Astrocyte of the spinal cord (primary cell): ENCODE results near the gene PLD5.
A peak's percentile ranks its signal among the peaks of the same experiment; 100 is the strongest.

ENCODE experiments used
- DNase-seq: peaks from one replicate; pipeline ENCODE4 v3.0.0; 2011; ENCODE audit warnings: low read depth, low spot score
- H3K4me3 ChIP-seq: 2 replicates; pipeline ENCODE4 v1.5.1; 2011; ENCODE audit warnings: low read depth, mild to moderate bottlenecking, low read length, moderate library complexity
- in situ Hi-C: cut with HindIII; loops from 2 replicates; pipeline ENCODE4 v1.10.0; 2017; ENCODE audit warnings: low sequenced_read_pairs
- TF ChIP-seq, protein P1 (sequence below): IDR thresholded peaks from 2 replicates; pipeline ENCODE4 v1.5.1; 2012; ENCODE audit warnings: low read depth, mild to moderate bottlenecking, low read length, inconsistent platforms

The PLD5 gene

DNA sequence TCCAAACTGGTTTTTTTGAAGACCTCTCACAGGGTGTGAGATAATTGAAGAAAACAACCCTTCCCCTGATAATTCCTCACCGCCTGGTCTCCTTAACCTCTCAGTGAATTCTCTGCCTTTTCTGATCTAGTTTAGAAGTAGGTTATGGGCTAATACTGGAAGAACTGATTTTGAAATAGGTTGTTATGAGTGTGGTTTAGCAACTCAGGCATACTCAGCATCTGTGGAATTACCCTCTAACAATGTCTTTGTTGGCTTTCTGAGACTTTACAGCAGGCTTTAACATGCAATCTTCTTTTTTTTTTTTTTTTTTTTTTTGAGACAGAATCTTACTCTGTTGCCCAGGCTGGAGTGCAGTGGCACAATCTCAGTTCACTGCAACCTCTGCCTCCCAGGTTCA lies 10.3 kb upstream of the PLD5 start:
- in situ Hi-C loops, result no loop called here
- H3K4me3 ChIP-seq, result no peak overlapping the region
- TF ChIP-seq, protein P1, sequence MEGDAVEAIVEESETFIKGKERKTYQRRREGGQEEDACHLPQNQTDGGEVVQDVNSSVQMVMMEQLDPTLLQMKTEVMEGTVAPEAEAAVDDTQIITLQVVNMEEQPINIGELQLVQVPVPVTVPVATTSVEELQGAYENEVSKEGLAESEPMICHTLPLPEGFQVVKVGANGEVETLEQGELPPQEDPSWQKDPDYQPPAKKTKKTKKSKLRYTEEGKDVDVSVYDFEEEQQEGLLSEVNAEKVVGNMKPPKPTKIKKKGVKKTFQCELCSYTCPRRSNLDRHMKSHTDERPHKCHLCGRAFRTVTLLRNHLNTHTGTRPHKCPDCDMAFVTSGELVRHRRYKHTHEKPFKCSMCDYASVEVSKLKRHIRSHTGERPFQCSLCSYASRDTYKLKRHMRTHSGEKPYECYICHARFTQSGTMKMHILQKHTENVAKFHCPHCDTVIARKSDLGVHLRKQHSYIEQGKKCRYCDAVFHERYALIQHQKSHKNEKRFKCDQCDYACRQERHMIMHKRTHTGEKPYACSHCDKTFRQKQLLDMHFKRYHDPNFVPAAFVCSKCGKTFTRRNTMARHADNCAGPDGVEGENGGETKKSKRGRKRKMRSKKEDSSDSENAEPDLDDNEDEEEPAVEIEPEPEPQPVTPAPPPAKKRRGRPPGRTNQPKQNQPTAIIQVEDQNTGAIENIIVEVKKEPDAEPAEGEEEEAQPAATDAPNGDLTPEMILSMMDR, result no peak
- DNase-seq, result no peak

DNA sequence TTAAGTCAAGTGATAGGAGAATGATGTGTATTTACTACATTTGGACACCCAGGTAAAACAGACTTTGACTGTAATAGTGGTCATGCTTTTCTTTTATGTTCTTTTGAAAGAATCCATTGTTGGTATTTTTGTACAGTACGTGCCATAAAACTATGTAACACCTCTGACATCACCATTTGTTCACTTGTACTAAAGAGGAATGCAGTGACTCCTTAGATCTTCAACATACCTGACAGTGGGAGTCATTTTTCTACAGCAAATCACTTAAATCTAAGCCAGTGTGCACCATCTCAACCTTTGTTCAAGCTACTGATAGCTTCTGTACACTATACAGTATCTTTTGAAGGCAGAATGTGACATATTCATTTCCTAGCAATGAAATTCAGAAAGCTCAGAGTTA lies 6.3 kb upstream of the PLD5 start:
- DNase-seq, result peak; percentile 13
- in situ Hi-C loops, result no loop called here
- TF ChIP-seq, protein P1, result no peak
- H3K4me3 ChIP-seq, result no peak overlapping the region

DNA sequence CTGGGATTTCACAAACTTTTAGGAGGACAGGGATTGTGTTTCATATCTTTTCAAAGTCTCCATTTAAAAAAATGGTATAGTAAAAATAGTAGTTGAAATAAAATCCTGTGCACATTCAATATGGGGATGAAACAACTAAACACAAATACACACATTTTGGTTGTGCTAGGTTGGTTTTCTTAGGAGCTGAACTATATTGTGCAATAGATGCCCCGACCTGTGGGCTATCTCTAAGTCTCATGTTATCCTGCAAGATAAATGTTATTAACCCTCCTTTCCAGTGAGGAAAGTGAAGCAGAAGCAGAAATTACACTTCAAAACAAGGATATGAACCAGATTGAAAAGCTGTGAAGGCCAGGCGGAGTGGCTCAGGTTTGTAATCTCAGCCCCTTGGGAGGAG lies 1.3 kb upstream of the PLD5 start:
- no peak for DNase-seq

DNA sequence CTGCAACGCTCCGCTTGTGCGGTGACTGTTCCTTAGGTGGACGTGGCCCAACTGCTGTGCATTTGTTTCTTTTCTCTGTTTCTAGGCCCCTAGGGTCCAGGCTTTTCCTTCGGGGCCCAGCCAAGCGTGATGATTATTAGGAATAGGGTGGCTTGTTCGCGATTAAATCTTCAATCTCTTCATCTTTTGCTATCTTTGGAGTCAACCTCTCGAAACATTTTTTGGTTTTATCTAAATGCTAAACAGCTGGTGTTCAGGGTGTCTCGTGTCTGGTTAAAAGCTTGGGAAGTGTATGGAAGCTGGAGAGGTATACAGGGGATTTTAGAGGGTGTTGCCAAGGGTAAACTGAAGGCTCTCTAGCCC lies 844 bp upstream of the PLD5 start:
- in situ Hi-C loops, result no loop called here
- TF ChIP-seq, protein P1, result no peak
- no peak for DNase-seq
- peak overlapping the region; percentile 35 for H3K4me3 ChIP-seq

More for the DNA sequence above, 1.3 kb upstream of the PLD5 start:
- H3K4me3 ChIP-seq, result no peak overlapping the region
- in situ Hi-C loops, result no loop called here
- TF ChIP-seq, protein P1, result no peak

DNA sequence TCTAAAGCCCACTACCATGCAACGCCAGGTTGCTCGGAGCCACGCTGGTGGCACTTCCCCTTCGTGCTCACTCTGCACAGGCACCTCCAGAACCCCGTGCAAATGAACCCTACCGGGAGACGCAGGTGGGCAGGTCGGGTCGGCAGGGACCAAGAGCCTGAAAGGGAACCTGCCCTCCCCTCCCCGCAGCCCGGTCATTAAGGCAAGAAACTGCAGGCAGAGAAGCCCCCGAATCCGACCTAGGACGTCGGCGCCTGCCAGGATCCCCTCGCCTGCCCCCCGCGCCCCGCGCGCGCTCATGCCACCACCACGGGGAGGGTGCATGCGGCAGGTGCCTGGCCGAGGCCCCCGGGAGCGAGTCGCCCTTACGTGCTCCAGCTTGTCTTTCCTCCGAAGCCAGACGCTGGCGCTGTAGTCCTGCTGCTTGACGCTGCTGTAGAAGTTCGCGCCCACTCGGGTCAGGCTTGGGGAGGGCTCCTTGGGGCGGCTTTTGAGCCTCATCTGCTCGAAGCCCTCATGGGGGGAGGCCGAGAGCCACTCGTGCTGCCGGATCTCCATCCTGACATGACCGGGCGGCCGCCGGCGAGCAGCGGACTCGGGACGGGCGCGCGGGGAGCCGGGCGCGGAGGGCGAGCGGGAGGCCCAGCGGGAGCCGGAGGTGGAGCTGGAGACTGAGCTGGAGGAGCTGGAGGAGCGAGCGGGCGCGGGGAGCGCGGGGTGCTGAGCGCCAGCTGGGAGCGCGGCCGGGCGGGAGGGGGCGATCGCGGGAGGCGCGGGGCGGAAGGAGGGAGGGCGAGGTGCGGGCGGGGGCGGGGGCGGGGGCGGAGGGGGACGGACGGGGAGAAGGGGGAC lies 552 bp downstream of the PLD5 start:
- peak; percentile 23 for DNase-seq
- TF ChIP-seq, protein P1, result peak; percentile 1

DNA sequence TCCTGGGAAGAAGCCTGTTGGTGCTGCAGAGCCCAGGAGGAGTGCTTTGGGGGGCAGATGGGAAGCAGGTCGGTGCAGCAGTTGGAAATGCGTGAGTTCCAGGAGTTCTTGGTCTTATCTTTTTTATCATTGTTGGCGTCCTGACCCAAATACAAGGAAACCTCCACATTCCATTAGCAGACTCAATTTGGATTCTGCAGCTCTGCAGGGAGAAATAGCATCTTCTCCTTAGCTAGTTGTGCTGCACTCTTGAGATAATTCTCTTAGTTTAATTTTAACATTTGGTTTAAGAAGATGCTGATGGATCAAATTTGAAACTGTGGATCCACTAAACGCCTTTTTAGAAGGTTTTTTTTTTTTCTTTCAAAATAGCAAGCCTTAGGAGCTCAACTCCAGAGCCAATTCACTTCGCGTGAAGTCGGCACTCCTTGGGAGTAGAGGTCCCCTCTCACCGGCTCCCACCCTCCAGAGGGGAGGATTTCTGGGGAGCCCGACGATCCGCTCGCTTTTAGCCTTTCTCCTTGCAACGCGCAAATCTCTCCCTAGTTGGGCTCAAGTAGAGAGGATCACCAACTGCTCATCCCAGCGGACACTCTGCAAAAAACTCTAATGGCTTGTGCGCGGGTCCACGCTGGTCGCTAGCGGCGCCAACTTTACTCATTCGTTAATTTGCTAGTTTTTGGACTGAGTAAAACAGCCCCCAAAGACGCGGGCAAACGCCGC lies 1.3 kb downstream of the PLD5 start:
- H3K4me3 ChIP-seq, result peak overlapping the region; percentile 31

More for the DNA sequence above, 552 bp downstream of the PLD5 start:
- in situ Hi-C loops, result no loop called here
- H3K4me3 ChIP-seq, result peak overlapping the region; percentile 31

More for the DNA sequence above, 1.3 kb downstream of the PLD5 start:
- TF ChIP-seq, protein P1, result no peak
- in situ Hi-C loops, result no loop called here
- no peak for DNase-seq
